CD4-positive, alpha-beta T cell (primary cell): ENCODE measurements around the gene DOCK8. TPM values are rescaled to one million over a fixed set of nuclear protein-coding genes. Genes with fewer than 3 reads are reported as not detected.
A peak's percentile ranks its signal among the peaks of the same experiment; 100 is the strongest.

Experiments
- ATAC-seq: fragments of 200-7000 bp; cut with Tn5 transposase; one replicate; pipeline ENCODE4 v1.10.0; 2022; ENCODE audit warnings: mild to moderate bottlenecking; ENCODE audit not compliant: poor library complexity
- CTCF ChIA-PET: fragments of 350-600 bp; sonication (Branson Sonifier 250); formaldehyde crosslinking; loops from one replicate; lab custom pipeline; 2021; ENCODE audit warnings: antibody characterized with exemption, inconsistent platforms; lab: Charles Lee
- POLR2A ChIA-PET: fragments of 350-600 bp; sonication (Branson Sonifier 250); formaldehyde crosslinking; loops from one replicate; lab custom pipeline; 2021; ENCODE audit warnings: antibody characterized with exemption, inconsistent platforms; lab: Charles Lee
- DNase-seq, 14 experiments: peaks; one replicate each; pipeline ENCODE4 v3.0.0-alpha.2; 2013 to 2020; ENCODE audit warnings: mixed read lengths in 2 of 14
- H3K27ac ChIP-seq, 2 donors: one replicate each; pipeline versions ENCODE4 v1.5.1 to v1.7.0; 2013; ENCODE audit warnings: low read length in 2 of 2, low read depth in 1 of 2, mild to moderate bottlenecking in 1 of 2
- H3K27me3 ChIP-seq, 2 experiments: 1 replicate in 1 of 2; 2 replicates in 1 of 2; pipeline versions ENCODE4 v1.6.1 to v1.7.0; 2013; ENCODE audit warnings: low read length in 2 of 2, control low read depth in 1 of 2, mild to moderate bottlenecking in 1 of 2, moderate library complexity in 1 of 2; ENCODE audit not compliant: insufficient read depth in 2 of 2, control insufficient read depth in 1 of 2
- H3K36me3 ChIP-seq: one replicate; pipeline ENCODE4 v1.6.1; 2013; ENCODE audit warnings: low read length, control low read depth; ENCODE audit not compliant: insufficient read depth
- H3K4me1 ChIP-seq: one replicate; pipeline ENCODE4 v1.6.1; 2013; ENCODE audit warnings: low read length, control low read depth; ENCODE audit not compliant: insufficient read depth
- H3K4me3 ChIP-seq: one replicate; pipeline ENCODE4 v1.5.1; 2013; ENCODE audit warnings: mild to moderate bottlenecking, low read length, moderate library complexity
- H3K9me3 ChIP-seq, 2 experiments: 1 replicate in 1 of 2; 2 replicates in 1 of 2; pipeline versions ENCODE4 v1.6.1 to v1.7.0; 2013; ENCODE audit warnings: low read length in 2 of 2, mild to moderate bottlenecking in 2 of 2, control low read depth in 1 of 2, moderate library complexity in 1 of 2; ENCODE audit not compliant: control insufficient read depth in 1 of 2, insufficient read depth in 1 of 2
- H3K27ac Mint-ChIP-seq: one replicate; pipeline ENCODE4 v1.8.0; 2020; ENCODE audit warnings: mixed read lengths
- H3K27me3 Mint-ChIP-seq: one replicate; pipeline ENCODE4 v1.8.0; 2021; ENCODE audit warnings: mixed read lengths
- H3K36me3 Mint-ChIP-seq: one replicate; pipeline ENCODE4 v1.8.0; 2021; ENCODE audit warnings: low read depth, mixed read lengths
- H3K4me1 Mint-ChIP-seq: one replicate; pipeline ENCODE4 v1.8.0; 2021; ENCODE audit warnings: low read depth, mixed read lengths
- H3K4me3 Mint-ChIP-seq: one replicate; pipeline ENCODE4 v1.8.0; 2020; ENCODE audit warnings: mild to moderate bottlenecking, mixed read lengths
- H3K9me3 Mint-ChIP-seq: one replicate; pipeline ENCODE4 v1.8.0; 2020; ENCODE audit warnings: mixed read lengths
- intact Hi-C, 2 experiments: fragments of 100-400 bp; cut with DNase I in 1 of 2; cut with micrococcal nuclease in 1 of 2; formaldehyde crosslinking; loops; one replicate each; pipeline versions ENCODE4 v1.15.1 to v1.9.0; 2023 to 2025; cut with DNase I, micrococcal nuclease
- total RNA-seq, 174 experiments: library from RNA in 2 of 174; stranded (reverse) in 2 of 174; gene quantifications; one replicate each; pipeline ENCODE4 v1.2.3 and lab custom pipeline; 2021 to 2026
- TF ChIP-seq, protein P1 (sequence below): fragments of 200-600 bp; IDR thresholded peaks from one replicate; pipeline ENCODE4 v1.8.0; 2022; ENCODE audit warnings: antibody characterized with exemption, mild to moderate bottlenecking

Gene DOCK8
- total RNA-seq, 2 experiments from 2014 or later, result 123 to 126 TPM

DNA sequence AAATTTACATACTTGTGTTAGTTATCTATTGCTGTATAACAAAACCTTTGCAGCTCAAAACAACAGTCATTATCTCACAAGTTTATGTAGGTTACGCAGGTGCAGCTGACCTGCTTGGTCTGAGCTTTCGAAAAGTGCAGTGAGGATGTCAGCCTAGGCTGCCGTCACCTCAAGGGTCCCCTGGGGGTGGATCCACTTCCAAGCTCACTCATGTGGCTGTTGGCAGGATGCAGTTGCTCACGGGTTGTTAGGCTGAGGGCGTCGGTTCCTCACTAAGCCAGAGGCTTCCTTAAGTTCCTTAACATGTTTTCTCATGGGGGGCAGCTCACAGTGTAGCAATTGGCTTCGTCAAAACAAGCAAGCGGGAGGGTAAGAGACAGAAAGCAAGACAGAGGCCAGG, 139.8 kb downstream of the DOCK8 start:
- no peak overlapping the region for H3K4me3 ChIP-seq
- intact Hi-C loops, result no loop called here
- H3K27me3 ChIP-seq, result no peaks in the 10 kb centered on the region
- Mint-ChIP-seq H3K27me3 (no peaks in the 10 kb centered on the region), H3K4me1 (peaks cover 41% of the 10 kb centered on the region), H3K4me3 (no peak overlapping the region), H3K9me3 (no peaks in the 10 kb centered on the region), H3K27ac (no peak overlapping the region), H3K36me3 (peaks cover 99% of the 10 kb centered on the region)
- H3K27ac ChIP-seq, result no peak overlapping the region
- TF ChIP-seq, protein P1, sequence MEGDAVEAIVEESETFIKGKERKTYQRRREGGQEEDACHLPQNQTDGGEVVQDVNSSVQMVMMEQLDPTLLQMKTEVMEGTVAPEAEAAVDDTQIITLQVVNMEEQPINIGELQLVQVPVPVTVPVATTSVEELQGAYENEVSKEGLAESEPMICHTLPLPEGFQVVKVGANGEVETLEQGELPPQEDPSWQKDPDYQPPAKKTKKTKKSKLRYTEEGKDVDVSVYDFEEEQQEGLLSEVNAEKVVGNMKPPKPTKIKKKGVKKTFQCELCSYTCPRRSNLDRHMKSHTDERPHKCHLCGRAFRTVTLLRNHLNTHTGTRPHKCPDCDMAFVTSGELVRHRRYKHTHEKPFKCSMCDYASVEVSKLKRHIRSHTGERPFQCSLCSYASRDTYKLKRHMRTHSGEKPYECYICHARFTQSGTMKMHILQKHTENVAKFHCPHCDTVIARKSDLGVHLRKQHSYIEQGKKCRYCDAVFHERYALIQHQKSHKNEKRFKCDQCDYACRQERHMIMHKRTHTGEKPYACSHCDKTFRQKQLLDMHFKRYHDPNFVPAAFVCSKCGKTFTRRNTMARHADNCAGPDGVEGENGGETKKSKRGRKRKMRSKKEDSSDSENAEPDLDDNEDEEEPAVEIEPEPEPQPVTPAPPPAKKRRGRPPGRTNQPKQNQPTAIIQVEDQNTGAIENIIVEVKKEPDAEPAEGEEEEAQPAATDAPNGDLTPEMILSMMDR, result no peak
- ATAC-seq, result no peak
- H3K4me1 ChIP-seq, result peaks cover 13% of the 10 kb centered on the region
- H3K36me3 ChIP-seq, result peaks cover 74% of the 10 kb centered on the region
- H3K9me3 ChIP-seq, result no peaks in the 10 kb centered on the region
- POLR2A ChIA-PET, result no interaction called here
- DNase-seq, result no peak
- CTCF ChIA-PET, result no interaction called here

DNA sequence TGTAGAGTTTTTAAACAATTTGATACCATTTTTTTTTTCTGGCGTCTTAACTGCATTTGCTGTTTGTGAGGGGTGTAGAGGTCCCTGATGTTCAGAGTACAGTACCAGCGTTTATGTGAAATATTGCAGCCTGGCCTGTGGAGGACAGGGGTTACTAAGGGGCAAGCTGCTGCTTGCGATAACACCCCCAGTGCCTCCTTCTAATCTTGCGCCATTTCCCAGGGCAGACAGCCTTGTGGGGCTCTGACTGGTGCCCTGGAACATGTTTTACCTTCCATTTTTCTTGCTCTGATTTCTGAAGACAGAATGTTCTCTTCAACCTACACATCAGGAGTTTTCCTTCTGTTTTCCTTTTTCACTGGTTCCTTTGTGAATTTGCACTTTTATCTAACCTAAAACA, 142.9 kb downstream of the DOCK8 start:
- H3K9me3 Mint-ChIP-seq, result no peaks in the 10 kb centered on the region
- no peak for ATAC-seq
- peaks cover 99% of the 10 kb centered on the region for H3K36me3 Mint-ChIP-seq
- intact Hi-C loops, result no loop called here
- Histone ChIP-seq H3K4me3 (no peak overlapping the region), H3K27ac (no peak overlapping the region), H3K27me3 (no peaks in the 10 kb centered on the region), H3K36me3 (peaks cover 68% of the 10 kb centered on the region), H3K4me1 (no peaks in the 10 kb centered on the region), H3K9me3 (no peaks in the 10 kb centered on the region)
- H3K27ac Mint-ChIP-seq, result peak overlapping the region; percentile 6
- H3K4me3 Mint-ChIP-seq, result no peak overlapping the region
- CTCF ChIA-PET, result no interaction called here
- DNase-seq, result no peak
- no peaks in the 10 kb centered on the region for H3K27me3 Mint-ChIP-seq
- TF ChIP-seq, protein P1, result no peak
- POLR2A ChIA-PET, result no interaction called here
- peaks cover 15% of the 10 kb centered on the region for H3K4me1 Mint-ChIP-seq

DNA sequence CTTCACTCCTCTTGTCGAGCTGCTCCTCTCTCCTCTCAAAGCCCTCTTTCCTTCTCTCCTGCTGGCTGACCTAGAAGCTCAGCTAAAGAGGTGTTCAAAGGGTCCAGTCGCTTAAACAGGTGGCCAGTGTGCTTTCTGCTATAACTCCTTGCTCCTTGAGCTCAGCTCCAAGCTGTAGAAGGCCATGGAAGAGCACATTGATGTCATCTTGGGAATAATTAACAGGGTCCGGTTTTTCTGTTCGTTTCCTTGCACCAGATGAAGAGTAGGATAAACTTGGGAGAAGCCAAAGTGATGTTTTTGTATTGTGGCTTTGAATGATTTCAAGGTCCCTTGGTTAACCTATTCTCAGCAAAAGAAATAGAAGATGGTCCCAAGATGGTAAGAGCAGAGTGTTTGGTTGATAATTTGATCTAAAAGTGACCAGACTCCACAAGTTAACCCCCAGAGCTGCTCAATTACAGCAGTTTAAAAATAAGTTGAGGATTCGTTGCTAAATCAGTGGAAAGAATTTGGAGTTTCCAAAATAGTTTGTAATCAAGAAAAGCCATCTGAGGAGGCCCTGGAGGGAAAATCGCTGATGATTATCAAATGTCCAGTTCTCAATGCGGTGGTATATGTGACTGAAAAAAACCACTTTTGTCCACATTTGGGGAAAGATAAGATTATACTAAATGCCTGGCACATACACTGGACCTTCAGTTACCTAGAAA, 148.1 kb downstream of the DOCK8 start:
- CTCF ChIA-PET, result no interaction called here
- H3K4me3 ChIP-seq, result no peak overlapping the region
- Mint-ChIP-seq H3K4me1 (no peaks in the 10 kb centered on the region), H3K9me3 (no peaks in the 10 kb centered on the region), H3K27me3 (no peaks in the 10 kb centered on the region), H3K4me3 (no peak overlapping the region), H3K27ac (peak overlapping the region; percentile 70), H3K36me3 (peaks cover 97% of the 10 kb centered on the region)
- intact Hi-C loops, result no loop called here
- H3K4me1 ChIP-seq, result no peaks in the 10 kb centered on the region
- DNase-seq (no peak), ATAC-seq (no peak)
- H3K36me3 ChIP-seq, result peaks cover 89% of the 10 kb centered on the region
- H3K9me3 ChIP-seq, result no peaks in the 10 kb centered on the region
- H3K27ac ChIP-seq, result no peak overlapping the region
- POLR2A ChIA-PET, result no interaction called here
- TF ChIP-seq, protein P1, result no peak
- no peaks in the 10 kb centered on the region for H3K27me3 ChIP-seq
